NOMO-1 (cell line): Measurements from ENCODE around the gene ITGA2B.
A peak's percentile ranks its signal among the peaks of the same experiment; 100 is the strongest.
"Not testable (repeated sequence)": the region's sequence is repeated elsewhere in the genome, so short reads cannot be mapped to it uniquely, and the experiment has no call there.

ENCODE experiments used
- DNase-seq, 2 experiments: peaks; one replicate each; lab custom pipeline; 2025; ENCODE audit not compliant: unreplicated experiment in 2 of 2; lab: John Stamatoyannopoulos, UW

ITGA2B gene

DNA sequence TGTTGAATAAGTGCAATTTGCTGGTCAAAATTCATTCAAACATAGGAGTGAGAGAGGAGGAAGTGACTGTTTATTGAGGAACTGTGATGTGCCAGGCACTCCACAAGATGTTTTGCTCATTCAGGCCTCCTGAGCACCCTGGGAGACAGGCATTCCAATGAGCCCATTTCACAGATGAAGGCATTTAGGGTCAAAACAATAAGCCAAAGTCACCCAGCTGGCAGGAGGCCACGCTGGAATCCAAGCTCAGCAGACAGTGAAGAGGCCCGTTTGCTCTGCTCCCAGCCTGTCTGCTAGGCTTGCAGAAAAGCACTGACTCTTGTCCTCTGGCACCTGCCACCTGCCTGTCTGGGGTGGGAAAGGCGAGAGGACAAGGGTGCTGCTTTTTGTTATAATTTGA is 54.7 kb downstream of the ITGA2B start:
- DNase-seq: peak in 1 of 2 experiments; percentile 47

DNA sequence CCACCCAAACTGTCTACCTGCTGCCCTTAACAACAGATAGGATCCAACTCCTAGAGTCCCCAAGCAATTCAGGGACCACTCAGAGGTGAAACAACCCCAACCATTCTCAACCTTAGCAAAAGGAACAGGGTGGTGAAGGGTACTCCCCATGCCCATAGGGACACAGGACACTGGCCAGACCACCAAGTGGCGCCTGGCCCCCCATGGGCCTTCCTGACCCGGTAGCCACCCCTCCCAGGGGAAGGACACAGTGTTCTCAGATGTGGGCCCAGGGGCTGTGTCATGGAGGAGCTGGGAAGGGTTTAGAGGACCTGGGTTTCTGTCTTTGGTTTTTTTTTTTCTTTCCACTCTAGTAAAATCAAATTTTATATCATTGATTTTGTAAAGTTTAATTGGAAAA is 55.1 kb downstream of the ITGA2B start:
- DNase-seq: no peak

DNA sequence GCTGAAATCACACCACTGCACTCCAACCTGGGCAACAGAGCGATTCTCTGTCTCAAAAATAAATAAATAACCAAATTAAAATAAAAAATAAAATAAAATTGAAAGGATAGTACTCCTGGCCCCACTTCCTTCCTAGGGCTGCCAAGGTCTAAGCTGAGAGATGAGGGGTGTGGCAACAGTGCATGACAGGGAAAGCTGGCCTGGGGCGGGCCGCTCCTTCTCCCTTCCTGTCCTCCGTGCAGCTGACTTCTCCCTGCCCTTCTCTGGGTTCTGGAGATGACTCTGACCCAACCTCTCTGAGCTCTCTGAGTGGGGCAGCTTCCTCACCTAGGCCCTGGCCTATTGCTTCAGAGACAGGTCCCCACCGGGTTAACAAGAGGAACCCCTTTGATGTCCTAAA is 56.1 kb downstream of the ITGA2B start:
- peak in 1 of 2 experiments; percentile 57 for DNase-seq

GRCh38 chr17:44331249-44331760 is 58.1 kb downstream of the ITGA2B start:
- peak; percentile 54 to 68 for DNase-seq

GRCh38 chr17:44330263-44330662 is 59.2 kb downstream of the ITGA2B start:
- not testable (repeated sequence) for DNase-seq

GRCh38 chr17:44329516-44329915 is 59.9 kb downstream of the ITGA2B start:
- not testable (repeated sequence) for DNase-seq

- no peak for DNase-seq
Observed at GRCh38 chr17:44327715-44328449, 61.6 kb downstream of the ITGA2B start.

DNA sequence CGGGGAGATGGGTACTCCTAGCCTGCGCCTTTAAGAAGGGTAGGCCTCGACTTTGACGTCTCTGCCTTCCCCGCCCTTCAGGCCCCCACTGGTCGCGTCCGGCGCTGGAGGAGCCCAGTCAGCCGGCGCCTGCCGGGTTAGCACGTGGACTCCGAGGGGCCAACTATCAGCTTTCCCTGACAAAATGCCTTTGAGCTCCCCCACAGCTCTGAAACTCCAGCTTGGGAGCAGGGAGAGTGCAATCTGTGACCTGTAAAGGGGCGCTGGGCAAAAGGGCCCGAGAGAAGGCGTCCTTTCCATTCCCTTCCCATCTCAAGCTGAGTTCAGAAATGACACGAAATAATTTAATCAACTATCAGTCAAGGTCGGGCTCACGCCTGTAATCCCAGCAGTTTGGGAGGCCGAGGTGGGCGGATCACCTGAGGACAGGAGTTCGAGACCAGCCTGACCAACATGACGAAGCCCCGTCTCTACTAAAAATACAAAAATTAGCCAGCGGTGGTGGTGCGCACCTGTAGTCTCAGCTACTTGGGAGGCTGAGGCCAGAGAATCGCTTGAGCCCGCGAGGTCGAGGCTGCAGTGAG is 62.5 kb downstream of the ITGA2B start:
- DNase-seq: peak; percentile 95 to 96

- DNase-seq: peak; percentile 85 to 91
Observed at GRCh38 chr17:44324571-44325275, 64.7 kb downstream of the ITGA2B start, which contains the start of gene SLC25A39. Gene SLC25A39 (minus strand): TSS chr17:44324823. CDS start chr17:44323562, 1,261 bp downstream.

DNA sequence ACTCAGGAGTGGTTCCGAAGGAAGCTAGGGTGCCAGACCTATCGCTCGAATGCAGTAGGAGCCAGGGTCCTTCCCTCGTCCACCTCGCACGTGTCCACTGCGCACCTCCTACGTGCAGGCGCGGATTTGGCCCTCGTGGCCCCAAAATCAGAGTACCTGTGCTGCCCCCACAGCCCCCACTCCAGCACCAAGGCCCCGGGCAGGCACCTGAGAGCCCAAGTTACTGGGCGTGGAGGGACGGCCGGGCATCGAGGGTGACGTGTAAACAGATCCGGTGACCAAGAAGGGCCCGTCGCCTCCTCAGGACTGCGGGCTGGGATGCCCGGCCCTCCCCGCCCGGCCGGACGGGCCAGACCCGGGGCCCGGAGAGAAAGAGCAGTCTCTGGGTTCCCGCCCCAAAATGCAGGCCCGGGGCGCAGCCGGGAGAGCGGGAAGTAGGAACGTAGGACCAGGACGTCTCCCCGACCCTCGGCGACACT is 65.3 kb downstream of the ITGA2B start:
- DNase-seq: no peak

- no peak for DNase-seq
Observed at GRCh38 chr17:44323359-44324091, 65.9 kb downstream of the ITGA2B start.

- no peak for DNase-seq
Observed at GRCh38 chr17:44322236-44322895, 67.1 kb downstream of the ITGA2B start.
